SK-N-SH (cell line): ENCODE data around the gene ADD2. TPM values are rescaled to one million over a fixed set of nuclear protein-coding genes. Genes with fewer than 3 reads are reported as not detected.

Experiments used
- CTCF ChIA-PET: fragments of 300-600, 350-600 bp; formaldehyde crosslinking; extraction: SDS; loops from one replicate; lab custom pipeline; 2021; lab: Yijun Ruan, JAX
- POLR2A ChIA-PET: fragments of 350-600 bp; sonication (Branson Sonifier 250); formaldehyde crosslinking; extraction: SDS; loops from one replicate; lab custom pipeline; 2020; ENCODE audit warnings: antibody characterized with exemption, inconsistent platforms; lab: Yijun Ruan, JAX
- DNase-seq: peaks from one replicate; pipeline ENCODE4 v3.0.0; 2012
- H2AFZ ChIP-seq: fragments of 200-600 bp; sonication (generic); 2 replicates; pipeline ENCODE4 v1.8.1; 2016; ENCODE audit warnings: antibody characterized with exemption, mild to moderate bottlenecking, low read depth
- H3F3A ChIP-seq: fragments of 200-600 bp; sonication (generic); replicated peaks from 2 replicates; pipeline ENCODE3; 2016; ENCODE audit warnings: antibody characterized with exemption, mild to moderate bottlenecking; ENCODE audit not compliant: insufficient read depth
- H3K27ac ChIP-seq, 2 experiments: fragments of 200-500 bp in 1 of 2; fragments of 200-600 bp in 1 of 2; sonication (Bioruptor generic) in 1 of 2; sonication (generic), shearing (Covaris generic) in 1 of 2; 2 replicates each; pipeline versions ENCODE4 v1.5.1 to v1.6.1; 2014 to 2016; ENCODE audit warnings: low read depth in 2 of 2, inconsistent platforms in 1 of 2, low read length in 1 of 2, mild to moderate bottlenecking in 1 of 2, mixed read lengths in 1 of 2
- H3K27me3 ChIP-seq: fragments of 200-600 bp; sonication (generic), shearing (Covaris generic); 2 replicates; pipeline ENCODE4 v1.6.1; 2016; ENCODE audit warnings: mixed run types; ENCODE audit not compliant: insufficient read depth
- H3K36me3 ChIP-seq, 2 experiments: fragments of 200-500 bp in 1 of 2; fragments of 200-600 bp in 1 of 2; sonication (Bioruptor generic) in 1 of 2; sonication (generic) in 1 of 2; replicated peaks in 1 of 2; 2 replicates each; pipeline versions ENCODE3 to v1.5.1; 2014 to 2016; ENCODE audit warnings: low read length in 1 of 2, mild to moderate bottlenecking in 1 of 2; ENCODE audit not compliant: insufficient read depth in 2 of 2, control insufficient read depth in 1 of 2
- H3K4me1 ChIP-seq, 2 experiments: fragments of 200-500 bp in 1 of 2; fragments of 200-600 bp in 1 of 2; sonication (Bioruptor generic) in 1 of 2; sonication (generic), shearing (Covaris generic) in 1 of 2; 2 replicates each; pipeline versions ENCODE4 v1.5.1 to v1.6.1; 2014 to 2016; ENCODE audit warnings: low read depth in 1 of 2, low read length in 1 of 2, mixed run types in 1 of 2; ENCODE audit not compliant: insufficient read depth in 2 of 2, control insufficient read depth in 1 of 2
- H3K4me2 ChIP-seq: fragments of 200-600 bp; sonication (generic), shearing (Covaris generic); 2 replicates; pipeline ENCODE4 v1.6.1; 2017; ENCODE audit warnings: mixed run types
- H3K4me3 ChIP-seq, 2 experiments: fragments of 200-500 bp in 1 of 2; fragments of 200-600 bp in 1 of 2; sonication (Bioruptor generic) in 1 of 2; sonication (generic), shearing (Covaris generic) in 1 of 2; 2 replicates each; pipeline versions ENCODE4 v1.5.1 to v1.8.1; 2014 to 2016; ENCODE audit warnings: low read depth in 2 of 2, inconsistent platforms in 1 of 2, low read length in 1 of 2, mild to moderate bottlenecking in 1 of 2, mixed read lengths in 1 of 2, moderate library complexity in 1 of 2
- H3K79me2 ChIP-seq: fragments of 200-600 bp; sonication (generic); 2 replicates; pipeline ENCODE4 v1.8.1; 2017; ENCODE audit warnings: mild to moderate bottlenecking; ENCODE audit not compliant: insufficient read depth
- H3K9ac ChIP-seq: fragments of 200-600 bp; sonication (generic); 2 replicates; pipeline ENCODE4 v1.6.1; 2017; ENCODE audit warnings: mixed run types
- H3K9me2 ChIP-seq: fragments of 200-600 bp; sonication (generic); 2 replicates; pipeline ENCODE4 v1.6.1; 2017; ENCODE audit warnings: mixed run types
- H3K9me3 ChIP-seq: fragments of 200-600 bp; sonication (generic); 2 replicates; pipeline ENCODE4 v1.6.1; 2017; ENCODE audit warnings: mixed run types, mild to moderate bottlenecking, moderate library complexity
- H4K20me1 ChIP-seq: fragments of 200-600 bp; sonication (generic); 2 replicates; pipeline ENCODE4 v1.6.1; 2017; ENCODE audit warnings: mild to moderate bottlenecking, mixed run types; ENCODE audit not compliant: insufficient read depth
- CHD2 ChIP-seq: fragments of 150-350 bp; IDR thresholded peaks from 2 replicates; pipeline ENCODE4 v1.6.1; 2018; ENCODE audit warnings: low read length; ENCODE audit not compliant: partially characterized antibody
- EP300 ChIP-seq, 2 experiments: IDR thresholded peaks; 2 replicates each; pipeline versions ENCODE4 v1.4.0 to v1.6.1; 2012; ENCODE audit warnings: borderline replicate concordance in 1 of 2, low read depth in 1 of 2, low read length in 1 of 2
- FOXM1 ChIP-seq: IDR thresholded peaks from 2 replicates; pipeline ENCODE4 v1.4.0; 2012; ENCODE audit warnings: low read depth, mild to moderate bottlenecking
- GABPA ChIP-seq: IDR thresholded peaks from 2 replicates; pipeline ENCODE4 v1.4.0; 2012; ENCODE audit warnings: low read depth, mild to moderate bottlenecking
- GATA2 ChIP-seq: sonication (generic); formaldehyde crosslinking; IDR thresholded peaks from 2 replicates; pipeline ENCODE4 v1.5.0; 2020; ENCODE audit warnings: mild to moderate bottlenecking, missing genetic modification reagents
- JUND ChIP-seq: IDR thresholded peaks from 2 replicates; pipeline ENCODE4 v1.4.0; 2012
- MEF2A ChIP-seq: IDR thresholded peaks from 2 replicates; pipeline ENCODE4 v1.4.0; 2012; ENCODE audit warnings: low read depth, borderline replicate concordance
- MXI1 ChIP-seq: IDR thresholded peaks from 2 replicates; pipeline ENCODE4 v1.6.1; 2012; ENCODE audit warnings: mild to moderate bottlenecking, low read depth, low read length, improper control_type of control experiment
- NRF1 ChIP-seq: IDR thresholded peaks from 2 replicates; pipeline ENCODE4 v1.6.1; 2012; ENCODE audit warnings: low read depth, mild to moderate bottlenecking, low read length
- RFX5 ChIP-seq: IDR thresholded peaks from 2 replicates; pipeline ENCODE4 v1.6.1; 2012; ENCODE audit warnings: mild to moderate bottlenecking, improper control_type of control experiment, low read length
- SMC3 ChIP-seq: IDR thresholded peaks from 2 replicates; pipeline ENCODE4 v1.6.1; 2012; ENCODE audit warnings: low read depth, low read length, improper control_type of control experiment
- TEAD4 ChIP-seq: IDR thresholded peaks from 2 replicates; pipeline ENCODE4 v1.4.0; 2012; ENCODE audit warnings: mild to moderate bottlenecking, borderline replicate concordance; ENCODE audit not compliant: insufficient read depth
- YY1 ChIP-seq: IDR thresholded peaks from 2 replicates; pipeline ENCODE4 v1.4.0; 2012; ENCODE audit warnings: low read depth, mild to moderate bottlenecking
- WGBS: methylation state at CpG from one replicate; pipeline ENCODE4 v1.1.6; 2017; ENCODE audit warnings: low lambda C conversion rate; 5-methylcytosine and 5-hydroxymethylcytosine counted together
- polyA plus RNA-seq, 3 experiments: library from polyadenylated mRNA; depleted of rRNA; stranded (reverse); fragments of >200 nt; gene quantifications; 2 replicates each; pipeline ENCODE4 v1.2.3, GENCODE V29; 2012
- TF ChIP-seq, protein P1 (sequence below): fragments of 200-600 bp; sonication (generic); IDR thresholded peaks from 2 replicates; pipeline ENCODE4 v1.6.1; 2017; ENCODE audit warnings: antibody characterized with exemption, mild to moderate bottlenecking, moderate library complexity
- TF ChIP-seq, protein P2 (sequence below): fragments of 150-350 bp; IDR thresholded peaks from 2 replicates; pipeline ENCODE4 v1.6.1; 2016; ENCODE audit warnings: mild to moderate bottlenecking, low read depth, low read length

ADD2 gene
- polyA plus RNA-seq, 1 of the 3 experiments (the other 2 are of a cell fraction): 0.30 TPM

DNA sequence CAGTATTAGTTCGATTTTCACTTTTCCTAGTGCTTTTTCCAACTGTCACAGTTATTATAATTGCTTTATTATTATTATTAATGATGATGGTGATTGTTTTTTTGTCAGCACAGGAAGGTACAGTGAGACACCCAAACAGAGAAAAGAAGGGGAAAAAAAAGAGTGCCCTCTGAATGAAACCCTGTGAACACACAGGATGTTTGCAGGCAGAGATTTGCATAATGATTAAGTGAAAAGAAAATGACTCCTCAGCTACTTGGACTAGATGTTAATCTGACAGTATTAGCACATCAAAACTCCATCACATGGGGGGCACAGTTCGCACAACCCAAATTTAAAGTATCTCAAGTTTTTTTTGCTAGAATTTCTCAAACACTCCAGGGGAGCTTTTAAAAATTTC, 32.9 kb downstream of the ADD2 start:
- H3K27ac ChIP-seq: no peak overlapping the region
- H4K20me1 ChIP-seq: no peaks in the 10 kb centered on the region
- no peaks in the 10 kb centered on the region for H3F3A ChIP-seq
- no peaks in the 10 kb centered on the region for H3K9me2 ChIP-seq
- H3K36me3 ChIP-seq: no peaks in the 10 kb centered on the region
- no peaks in the 10 kb centered on the region for H3K9me3 ChIP-seq
- TF ChIP-seq YY1: no peak
- TF ChIP-seq JUND: no peak
- no peak for TF ChIP-seq CHD2
- no peak for TF ChIP-seq MXI1
- TF ChIP-seq RFX5: no peak
- no peak for TF ChIP-seq FOXM1
- TF ChIP-seq MEF2A: no peak
- no peak for TF ChIP-seq TEAD4
- TF ChIP-seq, protein P1, sequence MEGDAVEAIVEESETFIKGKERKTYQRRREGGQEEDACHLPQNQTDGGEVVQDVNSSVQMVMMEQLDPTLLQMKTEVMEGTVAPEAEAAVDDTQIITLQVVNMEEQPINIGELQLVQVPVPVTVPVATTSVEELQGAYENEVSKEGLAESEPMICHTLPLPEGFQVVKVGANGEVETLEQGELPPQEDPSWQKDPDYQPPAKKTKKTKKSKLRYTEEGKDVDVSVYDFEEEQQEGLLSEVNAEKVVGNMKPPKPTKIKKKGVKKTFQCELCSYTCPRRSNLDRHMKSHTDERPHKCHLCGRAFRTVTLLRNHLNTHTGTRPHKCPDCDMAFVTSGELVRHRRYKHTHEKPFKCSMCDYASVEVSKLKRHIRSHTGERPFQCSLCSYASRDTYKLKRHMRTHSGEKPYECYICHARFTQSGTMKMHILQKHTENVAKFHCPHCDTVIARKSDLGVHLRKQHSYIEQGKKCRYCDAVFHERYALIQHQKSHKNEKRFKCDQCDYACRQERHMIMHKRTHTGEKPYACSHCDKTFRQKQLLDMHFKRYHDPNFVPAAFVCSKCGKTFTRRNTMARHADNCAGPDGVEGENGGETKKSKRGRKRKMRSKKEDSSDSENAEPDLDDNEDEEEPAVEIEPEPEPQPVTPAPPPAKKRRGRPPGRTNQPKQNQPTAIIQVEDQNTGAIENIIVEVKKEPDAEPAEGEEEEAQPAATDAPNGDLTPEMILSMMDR: no peak
- no peak for TF ChIP-seq GATA2 (CRISPR knock-in tag)
- no peak for TF ChIP-seq EP300 (IDR thresholded peaks at IDR 0.05; ENCODE audit: borderline replicate concordance in 1 of 2, low read depth in 1 of 2, low read length in 1 of 2)
- no peak for TF ChIP-seq NRF1
- no peak for TF ChIP-seq GABPA
- DNase-seq: no peak
- no peak overlapping the region for H2AFZ ChIP-seq
- no peaks in the 10 kb centered on the region; the same call in 1 of the 2 replicates for H3K27me3 ChIP-seq
- H3K4me3 ChIP-seq: no peak overlapping the region
- peaks cover 0 to 24% of the 10 kb centered on the region in 2 experiments; a peak in 2 of 4 replicates for H3K4me1 ChIP-seq
- no peak overlapping the region for H3K9ac ChIP-seq
- ChIA-PET CTCF (no interaction called here), POLR2A (no interaction called here)
- no peaks in the 10 kb centered on the region for H3K79me2 ChIP-seq
- no peak overlapping the region for H3K4me2 ChIP-seq
- WGBS: 47% methylated on average over 2 of the region's 2 CpGs

DNA sequence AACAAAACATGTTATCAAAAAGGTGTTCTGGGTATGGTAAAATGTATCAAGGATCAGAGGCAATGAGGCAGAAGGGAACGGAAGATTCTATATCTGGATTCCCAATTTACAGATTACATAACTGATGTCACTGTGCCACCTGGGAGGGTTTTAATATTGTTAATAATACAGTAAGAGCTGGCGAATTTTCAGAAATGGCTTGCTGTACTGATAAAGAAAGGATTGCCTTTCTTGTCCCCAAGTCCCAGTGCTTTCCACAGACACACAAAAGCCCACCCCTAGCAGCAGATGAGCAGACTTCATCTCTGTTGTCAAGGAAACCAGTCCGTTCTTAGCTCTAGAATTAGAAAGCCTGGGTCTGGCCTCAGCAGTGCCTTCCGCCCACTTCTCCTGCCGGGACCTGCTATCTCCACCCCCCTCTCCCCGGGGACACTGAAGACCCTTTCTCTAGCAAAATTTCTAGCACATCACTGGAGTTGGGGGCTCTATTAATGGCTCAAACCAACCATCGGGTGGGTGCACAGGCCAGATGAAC, 34.3 kb downstream of the ADD2 start:
- H3F3A ChIP-seq: no peaks in the 10 kb centered on the region
- no peaks in the 10 kb centered on the region for H3K9me3 ChIP-seq
- H2AFZ ChIP-seq: no peak overlapping the region
- H3K9ac ChIP-seq: no peak overlapping the region
- no peak overlapping the region for H3K4me3 ChIP-seq
- ChIA-PET CTCF (interaction anchor here (0.7 to 1.4 kb wide), 4 partner anchors 14 to 34 kb away, joined by 3 read pairs; partner anchors contain the start of gene ADD2), POLR2A (interaction anchor here (1.6 kb wide), 1 partner anchor 34 kb away, joined by 4 read pairs; the partner anchor contains the start of gene ADD2)
- no peaks in the 10 kb centered on the region; the same call in 1 of the 2 replicates for H3K27me3 ChIP-seq
- peak overlapping the region in 1 of 2 experiments; percentile 8; a peak in 1 of 4 replicates for H3K27ac ChIP-seq
- DNase-seq: peak; percentile 42
- TF ChIP-seq, protein P2, sequence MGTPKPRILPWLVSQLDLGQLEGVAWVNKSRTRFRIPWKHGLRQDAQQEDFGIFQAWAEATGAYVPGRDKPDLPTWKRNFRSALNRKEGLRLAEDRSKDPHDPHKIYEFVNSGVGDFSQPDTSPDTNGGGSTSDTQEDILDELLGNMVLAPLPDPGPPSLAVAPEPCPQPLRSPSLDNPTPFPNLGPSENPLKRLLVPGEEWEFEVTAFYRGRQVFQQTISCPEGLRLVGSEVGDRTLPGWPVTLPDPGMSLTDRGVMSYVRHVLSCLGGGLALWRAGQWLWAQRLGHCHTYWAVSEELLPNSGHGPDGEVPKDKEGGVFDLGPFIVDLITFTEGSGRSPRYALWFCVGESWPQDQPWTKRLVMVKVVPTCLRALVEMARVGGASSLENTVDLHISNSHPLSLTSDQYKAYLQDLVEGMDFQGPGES: no peak
- TF ChIP-seq SMC3: no peak
- WGBS: 47% methylated on average over 7 of the region's 7 CpGs
- H3K4me2 ChIP-seq: no peak overlapping the region
- no peaks in the 10 kb centered on the region for H4K20me1 ChIP-seq
- H3K36me3 ChIP-seq: no peaks in the 10 kb centered on the region
- peaks cover 0 to 24% of the 10 kb centered on the region in 2 experiments; a peak in 2 of 4 replicates for H3K4me1 ChIP-seq
- H3K9me2 ChIP-seq: no peaks in the 10 kb centered on the region
- H3K79me2 ChIP-seq: no peaks in the 10 kb centered on the region
